Astrocyte of the spinal cord (primary cell): ENCODE data around the gene METTL26.

Source experiments
- DNase-seq: peaks from one replicate; pipeline ENCODE4 v3.0.0; 2011; ENCODE audit warnings: low read depth, low spot score
- H3K4me3 ChIP-seq: 2 replicates; pipeline ENCODE4 v1.5.1; 2011; ENCODE audit warnings: low read depth, mild to moderate bottlenecking, low read length, moderate library complexity
- CTCF ChIP-seq: IDR thresholded peaks from 2 replicates; pipeline ENCODE4 v1.5.1; 2012; ENCODE audit warnings: low read depth, mild to moderate bottlenecking, low read length, inconsistent platforms
- in situ Hi-C: cut with HindIII; loops from 2 replicates; pipeline ENCODE4 v1.10.0; 2017; ENCODE audit warnings: low sequenced_read_pairs

METTL26 gene

GRCh38 chr16:616733-617586, 19.1 kb downstream of the METTL26 start:
- DNase-seq = no peak
- TF ChIP-seq CTCF = no peak

GRCh38 chr16:615122-615521, 21.0 kb downstream of the METTL26 start:
- no peak for TF ChIP-seq CTCF
- in situ Hi-C loops = no loop called here
- no peak for DNase-seq
- no peak overlapping the region for H3K4me3 ChIP-seq

More at GRCh38 chr16:616733-617586, 19.1 kb downstream of the METTL26 start:
- in situ Hi-C loops = no loop called here
- no peak overlapping the region for H3K4me3 ChIP-seq

GRCh38 chr16:610513-611381, 25.4 kb downstream of the METTL26 start:
- H3K4me3 ChIP-seq = no peak overlapping the region
- in situ Hi-C loops = no loop called here
- DNase-seq = peak; percentile 26
- TF ChIP-seq CTCF = peak; percentile 63

GRCh38 chr16:609984-610383, 26.1 kb downstream of the METTL26 start:
- no peak for TF ChIP-seq CTCF
- DNase-seq = no peak
- in situ Hi-C loops = no loop called here
- no peak overlapping the region for H3K4me3 ChIP-seq

GRCh38 chr16:609316-609715, 26.8 kb downstream of the METTL26 start:
- no peak overlapping the region for H3K4me3 ChIP-seq
- no peak for TF ChIP-seq CTCF
- no peak for DNase-seq
- in situ Hi-C loops = no loop called here

- in situ Hi-C loops = no loop called here
- H3K4me3 ChIP-seq = no peak overlapping the region
- no peak for TF ChIP-seq CTCF
- DNase-seq = no peak
Observed at GRCh38 chr16:608019-608418, 28.1 kb downstream of the METTL26 start.
